ENCODE results near the gene KIF6. TPM values are rescaled to one million over a fixed set of nuclear protein-coding genes. Genes with fewer than 3 reads are reported as not detected.

Gene KIF6
- total and polyA plus RNA-seq, 2 of the 8 experiments (the other 6 are each of a cell fraction or from before 2014, with no cell fraction given): 0.53 to 0.65 TPM

DNA sequence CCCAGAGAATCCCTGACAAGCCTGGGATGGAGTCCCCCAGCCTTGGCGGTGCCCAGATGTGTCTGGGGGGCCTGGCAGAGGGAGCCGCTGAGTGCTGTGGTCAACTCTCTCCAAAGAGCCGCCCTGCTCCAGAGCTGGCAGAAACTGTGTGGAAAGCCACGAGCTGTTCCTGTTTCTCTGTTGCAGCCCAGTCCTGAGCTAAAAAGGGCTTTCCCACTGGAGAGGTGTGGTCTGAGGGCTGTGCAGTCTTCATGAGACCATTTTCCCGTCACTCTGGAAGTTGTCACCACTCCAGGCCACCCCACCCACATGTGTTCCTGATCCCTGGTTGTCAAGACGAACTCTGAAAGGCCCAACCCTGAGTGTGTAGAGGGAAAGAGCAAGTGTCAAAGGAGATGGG, 303.0 kb downstream of the KIF6 start:
- DNase-seq (ENCODE audit: low read depth in 1 of 2, low spot score in 2 of 2) (no peak), FAIRE-seq (no peak)
- Histone ChIP-seq H3K9ac (replicated peaks in 1 of 4; ENCODE audit: extremely low read depth in 1 of 4, low read depth in 3 of 4, low read length in 3 of 4) (no peak overlapping the region), H3K27ac (ENCODE audit: low read depth, low read length) (no peak overlapping the region), H3K79me1 (ENCODE audit: low read depth, low read length) (no peaks in the 10 kb centered on the region), H3K14ac (ENCODE audit: insufficient read length) (no peak overlapping the region), H2BK12ac (ENCODE audit: low read depth, low read length) (no peak overlapping the region), H3K9me3 (ENCODE audit: insufficient read depth in 2 of 2, low read depth in 1 of 2, low read length in 1 of 2) (no peaks in the 10 kb centered on the region), H3K23ac (ENCODE audit: insufficient read length) (no peak overlapping the region), H3K4ac (replicated peaks; ENCODE audit: insufficient read length, low read depth, low read length) (no peak overlapping the region), H3K27me3 (replicated peaks in 1 of 4; ENCODE audit: control insufficient read depth in 3 of 4, extremely low read depth in 1 of 4, insufficient read depth in 3 of 4, low read length in 3 of 4) (no peaks in the 10 kb centered on the region), H2BK20ac (ENCODE audit: low read length) (no peak overlapping the region), H4K91ac (replicated peaks; ENCODE audit: insufficient read length, low read length) (no peak overlapping the region), H3K36me3 (ENCODE audit: control insufficient read depth in 2 of 4, insufficient read depth in 4 of 4, low read length in 3 of 4) (no peaks in the 10 kb centered on the region), H2BK120ac (replicated peaks; ENCODE audit: low read depth, low read length) (no peak overlapping the region), H4K8ac (ENCODE audit: extremely low read depth, insufficient read depth, low read length) (no peak overlapping the region), H4K20me1 (replicated peaks in 1 of 2; ENCODE audit: control insufficient read depth in 1 of 2, insufficient read depth in 2 of 2, low read length in 2 of 2) (no peaks in the 10 kb centered on the region), H3K23me2 (ENCODE audit: low read depth, low read length) (no peaks in the 10 kb centered on the region), H2BK15ac (ENCODE audit: low read length) (no peak overlapping the region), H3K4me2 (ENCODE audit: insufficient read depth in 1 of 2, low read depth in 2 of 2, low read length in 2 of 2) (no peak overlapping the region), H3K4me1 (replicated peaks in 1 of 4; ENCODE audit: control insufficient read depth in 3 of 4, insufficient read depth in 4 of 4, low read length in 3 of 4) (peaks cover 0 to 2% (median 0%) of the 10 kb centered on the region in 4 experiments; a peak in 1 of 7 replicates), H3K4me3 (ENCODE audit: extremely low read depth in 1 of 4, insufficient read depth in 2 of 4, low read depth in 3 of 4, low read length in 4 of 4) (no peak overlapping the region), H4K5ac (ENCODE audit: insufficient read length, low read depth, low read length) (no peak overlapping the region), H2AK5ac (ENCODE audit: low read depth, low read length) (no peak overlapping the region), H3K79me2 (ENCODE audit: control insufficient read depth in 1 of 2, insufficient read depth in 2 of 2, low read length in 2 of 2) (no peaks in the 10 kb centered on the region), H3K56ac (replicated peaks; ENCODE audit: insufficient read length, low read depth, low read length) (no peak overlapping the region), H3K18ac (ENCODE audit: extremely low read depth, low read length) (no peak overlapping the region), H2BK5ac (ENCODE audit: low read depth, low read length) (no peak overlapping the region), H2AFZ (ENCODE audit: low read length) (no peak overlapping the region)
- POLR2A ChIA-PET (ENCODE audit: partially characterized antibody): no interaction called here
- TF ChIP-seq POLR2AphosphoS5 (IDR thresholded peaks at IDR 0.05; ENCODE audit: low read depth, low read length) (no peak), EGR1 (IDR thresholded peaks at IDR 0.05; ENCODE audit: borderline replicate concordance, low read depth, low read length) (no peak), KDM1A (IDR thresholded peaks at IDR 0.05; ENCODE audit: borderline replicate concordance, low read length) (no peak), ASH2L (IDR thresholded peaks at IDR 0.05; ENCODE audit: low read length) (no peak), NRF1 (IDR thresholded peaks at IDR 0.05; ENCODE audit: low read depth, low read length) (no peak), POLR2A (IDR thresholded peaks at IDR 0.05; ENCODE audit: control extremely low read depth in 1 of 2, low read depth in 2 of 2, low read length in 2 of 2) (no peak), SP2 (IDR thresholded peaks at IDR 0.05; ENCODE audit: low read length) (no peak), EP300 (IDR thresholded peaks at IDR 0.05; ENCODE audit: borderline replicate concordance in 1 of 2, low read depth in 2 of 2, low read length in 2 of 2) (no peak), SP4 (IDR thresholded peaks at IDR 0.05; ENCODE audit: low read length) (no peak), SUZ12 (IDR thresholded peaks at IDR 0.05; ENCODE audit: low read length) (no peak), SP1 (IDR thresholded peaks at IDR 0.05; ENCODE audit: low read depth, low read length) (no peak)
- TF ChIP-seq, protein P1, sequence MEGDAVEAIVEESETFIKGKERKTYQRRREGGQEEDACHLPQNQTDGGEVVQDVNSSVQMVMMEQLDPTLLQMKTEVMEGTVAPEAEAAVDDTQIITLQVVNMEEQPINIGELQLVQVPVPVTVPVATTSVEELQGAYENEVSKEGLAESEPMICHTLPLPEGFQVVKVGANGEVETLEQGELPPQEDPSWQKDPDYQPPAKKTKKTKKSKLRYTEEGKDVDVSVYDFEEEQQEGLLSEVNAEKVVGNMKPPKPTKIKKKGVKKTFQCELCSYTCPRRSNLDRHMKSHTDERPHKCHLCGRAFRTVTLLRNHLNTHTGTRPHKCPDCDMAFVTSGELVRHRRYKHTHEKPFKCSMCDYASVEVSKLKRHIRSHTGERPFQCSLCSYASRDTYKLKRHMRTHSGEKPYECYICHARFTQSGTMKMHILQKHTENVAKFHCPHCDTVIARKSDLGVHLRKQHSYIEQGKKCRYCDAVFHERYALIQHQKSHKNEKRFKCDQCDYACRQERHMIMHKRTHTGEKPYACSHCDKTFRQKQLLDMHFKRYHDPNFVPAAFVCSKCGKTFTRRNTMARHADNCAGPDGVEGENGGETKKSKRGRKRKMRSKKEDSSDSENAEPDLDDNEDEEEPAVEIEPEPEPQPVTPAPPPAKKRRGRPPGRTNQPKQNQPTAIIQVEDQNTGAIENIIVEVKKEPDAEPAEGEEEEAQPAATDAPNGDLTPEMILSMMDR (IDR thresholded peaks at IDR 0.05; ENCODE audit: control extremely low read depth in 1 of 3, insufficient read depth in 1 of 3, low read depth in 1 of 3, low read length in 3 of 3): no peak
- CTCF ChIA-PET (ENCODE audit: partially characterized antibody): no interaction called here
- WGBS, 2 experiments (ENCODE audit: extremely low coverage in 1 of 2, insufficient coverage in 1 of 2, insufficient read length in 1 of 2, insufficient replicate concordance in 2 of 2, low coverage in 1 of 2, low lambda C conversion rate in 2 of 2, missing lambda C conversion rate in 1 of 2): 85% methylated on average over 6 of the region's 6 CpGs; no CpG with 5 or more reads in 1 of the 2 experiments

Measured in H1 (cell line).